Body of pancreas (tissue), 4 donors: ENCODE results near the gene PPP4R2.

Experiments
- CTCF ChIP-seq, 7 experiments: fragments of 450-650 bp in 4 of 7; fragments of 200-600 bp in 3 of 7; sonication (generic) in 3 of 7; IDR thresholded peaks; one replicate each; pipeline ENCODE4 v1.5.1; 2016 to 2019; ENCODE audit warnings: antibody characterized with exemption in 7 of 7
- POLR2A ChIP-seq, 3 donors: fragments of 450-650 bp; IDR thresholded peaks; one replicate each; pipeline ENCODE4 v1.6.1; 2016; ENCODE audit warnings: antibody characterized with exemption in 3 of 3, mild to moderate bottlenecking in 2 of 3

- TF ChIP-seq CTCF (IDR thresholded peaks at IDR 0.05): no peak
- TF ChIP-seq POLR2A (IDR thresholded peaks at IDR 0.05): no peak
Observed at GRCh38 chr3:73061416-73061815, 64.8 kb downstream of the PPP4R2 start, which contains the start of gene EBLN2.
